RWPE2 (cell line): ENCODE results near the gene C4orf51.

Source experiments
- ATAC-seq: fragments of 200-7000 bp; cut with Tn5 transposase; 3 replicates; pipeline ENCODE4 v1.9.1; 2021; ENCODE audit warnings: low read depth
- DNase-seq: peaks from one replicate; pipeline ENCODE4 v3.0.0-alpha.2; 2020; ENCODE audit warnings: low spot score
- H3K27ac ChIP-seq: fragments of 450-650 bp; 2 replicates; pipeline ENCODE4 v1.5.1; 2017; ENCODE audit warnings: mild to moderate bottlenecking; ENCODE audit not compliant: poor library complexity, severe bottlenecking
- H3K27me3 ChIP-seq: fragments of 250-450 bp; sonication (Bioruptor Pico); 2 replicates; pipeline ENCODE4 v1.5.1; 2021; ENCODE audit warnings: mild to moderate bottlenecking, moderate library complexity; ENCODE audit not compliant: insufficient read depth, poor library complexity, severe bottlenecking
- H3K36me3 ChIP-seq: fragments of 250-450 bp; sonication (Bioruptor Pico); 2 replicates; pipeline ENCODE4 v1.5.1; 2020; ENCODE audit warnings: low read depth, mild to moderate bottlenecking, moderate library complexity
- H3K4me1 ChIP-seq: fragments of 250-450 bp; sonication (Bioruptor Pico); 2 replicates; pipeline ENCODE4 v1.5.1; 2021; ENCODE audit warnings: mild to moderate bottlenecking, moderate library complexity; ENCODE audit not compliant: insufficient read depth, poor library complexity, severe bottlenecking
- H3K4me3 ChIP-seq: fragments of 250-450 bp; sonication (Bioruptor Pico); 2 replicates; pipeline ENCODE4 v1.5.1; 2021; ENCODE audit warnings: mild to moderate bottlenecking, moderate library complexity; ENCODE audit not compliant: severe bottlenecking
- H3K9me3 ChIP-seq: fragments of 250-450 bp; sonication (Bioruptor Pico); 2 replicates; pipeline ENCODE4 v1.5.1; 2021; ENCODE audit warnings: mild to moderate bottlenecking, moderate library complexity; ENCODE audit not compliant: severe bottlenecking
- CTCF ChIP-seq: fragments of 450-650 bp; IDR thresholded peaks from one replicate; pipeline ENCODE4 v1.5.1; 2017; ENCODE audit warnings: mild to moderate bottlenecking, moderate library complexity; ENCODE audit not compliant: poor library complexity, severe bottlenecking

Gene C4orf51

GRCh38 chr4:145735827-145736226, 55.9 kb downstream of the C4orf51 start:
- ATAC-seq (no peak), DNase-seq (no peak)
- Histone ChIP-seq H3K9me3 (no peaks in the 10 kb centered on the region), H3K4me3 (no peak overlapping the region), H3K36me3 (no peaks in the 10 kb centered on the region), H3K27me3 (no peaks in the 10 kb centered on the region), H3K4me1 (peaks cover 38% of the 10 kb centered on the region), H3K27ac (peak overlapping the region; percentile 99)
- TF ChIP-seq CTCF = no peak

GRCh38 chr4:145736241-145736831, 56.4 kb downstream of the C4orf51 start:
- no peaks in the 10 kb centered on the region for H3K36me3 ChIP-seq
- ATAC-seq (no peak), DNase-seq (no peak)
- peak overlapping the region; percentile 99 for H3K27ac ChIP-seq
- no peaks in the 10 kb centered on the region for H3K27me3 ChIP-seq
- no peak for TF ChIP-seq CTCF
- no peak overlapping the region for H3K4me3 ChIP-seq
- H3K4me1 ChIP-seq = peaks cover 38% of the 10 kb centered on the region
- H3K9me3 ChIP-seq = no peaks in the 10 kb centered on the region

- H3K36me3 ChIP-seq = no peaks in the 10 kb centered on the region
- no peak for TF ChIP-seq CTCF
- ATAC-seq = no peak
- no peak overlapping the region for H3K4me3 ChIP-seq
- H3K27ac ChIP-seq = no peak overlapping the region
- no peaks in the 10 kb centered on the region for H3K9me3 ChIP-seq
- peaks cover 19% of the 10 kb centered on the region for H3K4me1 ChIP-seq
- H3K27me3 ChIP-seq = no peaks in the 10 kb centered on the region
- no peak for DNase-seq
Measured at GRCh38 chr4:145739845-145740244, 59.9 kb downstream of the C4orf51 start.

- ATAC-seq = no peak
- H3K27me3 ChIP-seq = no peaks in the 10 kb centered on the region
- no peak overlapping the region for H3K27ac ChIP-seq
- peaks cover 10% of the 10 kb centered on the region for H3K4me1 ChIP-seq
- TF ChIP-seq CTCF = no peak
- no peak for DNase-seq
- no peak overlapping the region for H3K4me3 ChIP-seq
- H3K36me3 ChIP-seq = no peaks in the 10 kb centered on the region
- no peaks in the 10 kb centered on the region for H3K9me3 ChIP-seq
Measured at GRCh38 chr4:145740806-145741205, 60.9 kb downstream of the C4orf51 start.

- no peak for TF ChIP-seq CTCF
- Histone ChIP-seq H3K36me3 (no peaks in the 10 kb centered on the region), H3K4me1 (no peaks in the 10 kb centered on the region), H3K27me3 (no peaks in the 10 kb centered on the region), H3K27ac (no peak overlapping the region), H3K9me3 (no peaks in the 10 kb centered on the region), H3K4me3 (no peak overlapping the region)
- DNase-seq (no peak), ATAC-seq (no peak)
Measured at GRCh38 chr4:145743641-145744040, 63.7 kb downstream of the C4orf51 start.
